Fibroblast of peridontal ligament (primary cell): ENCODE results near the gene ZMAT5.

ENCODE experiments used
- DNase-seq: peaks from one replicate; pipeline ENCODE4 v3.0.0-alpha.2; 2010; ENCODE audit errors: extremely low read depth

The ZMAT5 gene

GRCh38 chr22:29731058-29731850 is 35.6 kb downstream of the ZMAT5 start:
- DNase-seq = no peak

- DNase-seq = no peak
Observed at GRCh38 chr22:29729161-29729560, 37.6 kb downstream of the ZMAT5 start.

GRCh38 chr22:29727131-29727523 is 39.7 kb downstream of the ZMAT5 start:
- DNase-seq = peak; percentile 38

GRCh38 chr22:29726512-29727130 is 40.2 kb downstream of the ZMAT5 start:
- DNase-seq = no peak

GRCh38 chr22:29726106-29726505 is 40.7 kb downstream of the ZMAT5 start:
- DNase-seq = no peak

- DNase-seq = no peak
Observed at GRCh38 chr22:29724843-29725242, 42.0 kb downstream of the ZMAT5 start.

GRCh38 chr22:29723766-29724165 is 43.0 kb downstream of the ZMAT5 start:
- no peak for DNase-seq

- DNase-seq = no peak
Observed at GRCh38 chr22:29722587-29722986, 44.2 kb downstream of the ZMAT5 start.

GRCh38 chr22:29722151-29722550 is 44.7 kb downstream of the ZMAT5 start:
- no peak for DNase-seq

- DNase-seq = no peak
Observed at GRCh38 chr22:29720811-29721323, 45.9 kb downstream of the ZMAT5 start.

- DNase-seq = no peak
Observed at GRCh38 chr22:29719899-29720645, 46.7 kb downstream of the ZMAT5 start, which contains the start of gene CABP7. Gene CABP7 (plus strand): TSS chr22:29720003. CDS start chr22:29720425, 422 bp downstream.

GRCh38 chr22:29718949-29719898 is 47.6 kb downstream of the ZMAT5 start:
- no peak for DNase-seq

GRCh38 chr22:29717789-29718188 is 49.0 kb downstream of the ZMAT5 start:
- DNase-seq = no peak

GRCh38 chr22:29716814-29717545 is 49.8 kb downstream of the ZMAT5 start:
- peak; percentile 74 for DNase-seq

- DNase-seq = no peak
Observed at GRCh38 chr22:29715705-29716104, 51.1 kb downstream of the ZMAT5 start.

GRCh38 chr22:29715240-29715639 is 51.6 kb downstream of the ZMAT5 start:
- no peak for DNase-seq

GRCh38 chr22:29713156-29713727 is 53.6 kb downstream of the ZMAT5 start:
- DNase-seq = no peak

- no peak for DNase-seq
Observed at GRCh38 chr22:29712119-29712518, 54.7 kb downstream of the ZMAT5 start.

GRCh38 chr22:29710922-29711593 is 55.7 kb downstream of the ZMAT5 start:
- DNase-seq = no peak

- DNase-seq = no peak
Observed at GRCh38 chr22:29710193-29710592, 56.6 kb downstream of the ZMAT5 start.
